ENCODE measurements around the gene HSPG2. TPM values are rescaled to one million over a fixed set of nuclear protein-coding genes. Genes with fewer than 3 reads are reported as not detected.
"Not testable (repeated sequence)": the region's sequence is repeated elsewhere in the genome, so short reads cannot be mapped to it uniquely, and the experiment has no call there.

HSPG2 gene
- total RNA-seq, 1 donor = 265 TPM

GRCh38 chr1:21779613-21780521 lies 157.2 kb downstream of the HSPG2 start:
- H2AFZ ChIP-seq (ENCODE audit: low read length) = no peak overlapping the region
- no peak overlapping the region for H3K4me3 ChIP-seq (ENCODE audit: insufficient read depth, low read length)
- no peaks in the 10 kb centered on the region for H3K9me3 ChIP-seq (ENCODE audit: low read depth, low read length)
- H3K79me2 ChIP-seq (ENCODE audit: insufficient read depth, low read length) = peaks cover 77% of the 10 kb centered on the region
- no peak overlapping the region for H3K27ac ChIP-seq (ENCODE audit: low read depth, low read length)
- H3K4me2 ChIP-seq (ENCODE audit: insufficient read depth, low read length) = peak overlapping the region; percentile 25
- H3K36me3 ChIP-seq (ENCODE audit: insufficient read depth, low read length) = no peaks in the 10 kb centered on the region
- H4K20me1 ChIP-seq (ENCODE audit: insufficient read depth, low read length) = peaks cover 34% of the 10 kb centered on the region
- no peak for TF ChIP-seq CTCF (IDR thresholded peaks at IDR 0.05; ENCODE audit: extremely low read depth, low read depth, low read length)
- no peaks in the 10 kb centered on the region for H3K27me3 ChIP-seq (ENCODE audit: insufficient read depth, low read length)
- peaks cover 19% of the 10 kb centered on the region for H3K4me1 ChIP-seq (ENCODE audit: insufficient read depth, low read length)
- no peak for DNase-seq (ENCODE audit: insufficient read length, low spot score, missing footprints)

GRCh38 chr1:21778405-21778727 lies 158.7 kb downstream of the HSPG2 start:
- no peaks in the 10 kb centered on the region for H3K9me3 ChIP-seq (ENCODE audit: low read depth, low read length)
- H3K4me1 ChIP-seq (ENCODE audit: insufficient read depth, low read length) = peaks cover 9% of the 10 kb centered on the region
- no peaks in the 10 kb centered on the region for H3K36me3 ChIP-seq (ENCODE audit: insufficient read depth, low read length)
- H4K20me1 ChIP-seq (ENCODE audit: insufficient read depth, low read length) = peaks cover 42% of the 10 kb centered on the region
- H3K27ac ChIP-seq (ENCODE audit: low read depth, low read length) = no peak overlapping the region
- no peak for TF ChIP-seq CTCF (IDR thresholded peaks at IDR 0.05; ENCODE audit: extremely low read depth, low read depth, low read length)
- no peaks in the 10 kb centered on the region for H3K27me3 ChIP-seq (ENCODE audit: insufficient read depth, low read length)
- DNase-seq (ENCODE audit: insufficient read length, low spot score, missing footprints) = no peak
- no peak overlapping the region for H3K4me2 ChIP-seq (ENCODE audit: insufficient read depth, low read length)
- H3K79me2 ChIP-seq (ENCODE audit: insufficient read depth, low read length) = peaks cover 91% of the 10 kb centered on the region
- no peak overlapping the region for H2AFZ ChIP-seq (ENCODE audit: low read length)
- no peak overlapping the region for H3K4me3 ChIP-seq (ENCODE audit: insufficient read depth, low read length)

GRCh38 chr1:21776925-21777324 lies 160.2 kb downstream of the HSPG2 start:
- H2AFZ ChIP-seq (ENCODE audit: low read length); H3K9me3 ChIP-seq (ENCODE audit: low read depth, low read length); H3K4me2 ChIP-seq (ENCODE audit: insufficient read depth, low read length); H3K27me3 ChIP-seq (ENCODE audit: insufficient read depth, low read length); H3K36me3 ChIP-seq (ENCODE audit: insufficient read depth, low read length); H3K27ac ChIP-seq (ENCODE audit: low read depth, low read length); H3K4me3 ChIP-seq (ENCODE audit: insufficient read depth, low read length); DNase-seq (ENCODE audit: insufficient read length, low spot score, missing footprints); H3K4me1 ChIP-seq (ENCODE audit: insufficient read depth, low read length): not testable (repeated sequence)
- Histone ChIP-seq H3K79me2 (ENCODE audit: insufficient read depth, low read length) (peaks cover 96% of the 10 kb centered on the region), H4K20me1 (ENCODE audit: insufficient read depth, low read length) (peaks cover 45% of the 10 kb centered on the region)

DNA sequence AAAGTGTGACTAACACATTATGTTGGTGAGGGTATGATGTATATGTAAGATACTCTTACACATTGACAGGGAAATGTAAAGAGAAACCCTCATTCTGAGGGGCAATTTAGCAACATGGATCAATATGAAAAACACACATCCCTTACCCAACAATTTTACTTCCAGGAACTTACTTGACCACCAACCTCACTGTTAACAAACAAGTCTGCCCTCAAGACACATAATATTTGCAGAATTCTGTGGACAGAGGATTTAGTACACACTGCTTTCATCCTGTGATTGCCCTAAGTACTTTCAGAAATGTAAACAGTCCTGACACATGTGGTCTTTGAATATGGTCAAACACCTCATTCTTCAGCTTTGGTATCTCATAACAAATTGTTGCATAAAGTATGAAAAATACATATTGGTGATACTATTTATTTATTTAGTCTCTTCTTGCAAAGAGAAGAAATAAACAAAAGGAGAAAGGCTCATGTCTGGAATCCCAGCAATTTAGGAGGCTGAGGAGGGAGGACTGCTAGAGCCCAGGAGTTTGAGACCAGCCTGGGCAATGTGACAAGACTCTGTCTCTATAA lies 161.0 kb downstream of the HSPG2 start:
- TF ChIP-seq CTCF (IDR thresholded peaks at IDR 0.05; ENCODE audit: extremely low read depth, low read depth, low read length) = no peak
- Histone ChIP-seq H3K27me3 (ENCODE audit: insufficient read depth, low read length) (no peaks in the 10 kb centered on the region), H3K79me2 (ENCODE audit: insufficient read depth, low read length) (peaks cover 93% of the 10 kb centered on the region), H4K20me1 (ENCODE audit: insufficient read depth, low read length) (peaks cover 48% of the 10 kb centered on the region), H3K4me1 (ENCODE audit: insufficient read depth, low read length) (peaks cover 2% of the 10 kb centered on the region), H2AFZ (ENCODE audit: low read length) (no peak overlapping the region), H3K4me3 (ENCODE audit: insufficient read depth, low read length) (no peak overlapping the region), H3K4me2 (ENCODE audit: insufficient read depth, low read length) (no peak overlapping the region), H3K36me3 (ENCODE audit: insufficient read depth, low read length) (no peaks in the 10 kb centered on the region), H3K9me3 (ENCODE audit: low read depth, low read length) (no peaks in the 10 kb centered on the region), H3K27ac (ENCODE audit: low read depth, low read length) (no peak overlapping the region)
- DNase-seq (ENCODE audit: insufficient read length, low spot score, missing footprints) = peak; percentile 62
